GM19043 (cell line): ENCODE results near the gene SEMA3A.

ENCODE experiments used
- ATAC-seq: cut with Tn5 transposase; IDR thresholded peaks from one replicate; pipeline ENCODE4 v1.9.1; 2021; ENCODE audit warnings: low read depth; ENCODE audit not compliant: unreplicated experiment

Gene SEMA3A

GRCh38 chr7:84027678-84028077 lies 166.9 kb downstream of the SEMA3A start:
- ATAC-seq: no peak

- ATAC-seq: no peak
These were observed 169.2 kb downstream of the SEMA3A start for GRCh38 chr7:84025332-84025927.

- ATAC-seq: no peak
These were observed 171.8 kb downstream of the SEMA3A start for GRCh38 chr7:84022684-84023308.

GRCh38 chr7:84022009-84022408 lies 172.6 kb downstream of the SEMA3A start:
- no peak for ATAC-seq

GRCh38 chr7:84021292-84021908 lies 173.2 kb downstream of the SEMA3A start:
- no peak for ATAC-seq

- ATAC-seq: no peak
These were observed 176.9 kb downstream of the SEMA3A start for GRCh38 chr7:84017651-84018050.

- ATAC-seq: no peak
These were observed 180.9 kb downstream of the SEMA3A start for GRCh38 chr7:84013616-84014240.

- ATAC-seq: no peak
These were observed 184.8 kb downstream of the SEMA3A start for GRCh38 chr7:84009782-84010181.

- ATAC-seq: no peak
These were observed 185.5 kb downstream of the SEMA3A start for GRCh38 chr7:84009051-84009450.

- no peak for ATAC-seq
These were observed 191.4 kb downstream of the SEMA3A start for GRCh38 chr7:84003191-84003590.

GRCh38 chr7:84002348-84002747 lies 192.2 kb downstream of the SEMA3A start:
- ATAC-seq: no peak

- ATAC-seq: no peak
These were observed 197.7 kb downstream of the SEMA3A start for GRCh38 chr7:83996879-83997278.

- ATAC-seq: no peak
These were observed 206.8 kb downstream of the SEMA3A start for GRCh38 chr7:83987764-83988163.

GRCh38 chr7:83985821-83986220 lies 208.8 kb downstream of the SEMA3A start:
- ATAC-seq: no peak

- no peak for ATAC-seq
These were observed 210.0 kb downstream of the SEMA3A start for GRCh38 chr7:83984591-83984990.

GRCh38 chr7:83984076-83984475 lies 210.5 kb downstream of the SEMA3A start:
- no peak for ATAC-seq

GRCh38 chr7:83983606-83984005 lies 211.0 kb downstream of the SEMA3A start:
- no peak for ATAC-seq

GRCh38 chr7:83976302-83976701 lies 218.3 kb downstream of the SEMA3A start:
- peak; percentile 86 for ATAC-seq

- no peak for ATAC-seq
These were observed 224.5 kb downstream of the SEMA3A start for GRCh38 chr7:83970081-83970480.

GRCh38 chr7:83964318-83964717 lies 230.3 kb downstream of the SEMA3A start:
- no peak for ATAC-seq

GRCh38 chr7:83957333-83957732 lies 237.3 kb downstream of the SEMA3A start:
- ATAC-seq: no peak

- ATAC-seq: no peak
These were observed 238.5 kb downstream of the SEMA3A start for GRCh38 chr7:83956104-83956503.
